Spleen (tissue), 11 donors: ENCODE measurements around the gene MAMLD1. TPM values are rescaled to one million over a fixed set of nuclear protein-coding genes. Genes with fewer than 3 reads are reported as not detected.

Experiments
- DNase-seq: peaks from one replicate; pipeline ENCODE4 v3.0.0-alpha.2; 2020
- H3K27ac ChIP-seq, 8 donors: fragments of 200-600 bp; sonication (generic) in 7 of 8; 1 replicate in 4 of 8; 2 replicates in 4 of 8; pipeline versions ENCODE4 v1.5.0 to v1.8.0; 2016 to 2021; ENCODE audit warnings: inconsistent platforms in 4 of 8, mild to moderate bottlenecking in 4 of 8, moderate library complexity in 1 of 8
- H3K27me3 ChIP-seq, 7 donors: fragments of 200-600 bp; sonication (generic) in 6 of 7; replicated peaks in 1 of 7; 1 replicate in 4 of 7; 2 replicates in 3 of 7; pipeline versions ENCODE4 v1.5.0 to v1.8.0; 2016 to 2021; ENCODE audit warnings: inconsistent platforms in 3 of 7, mild to moderate bottlenecking in 1 of 7
- H3K36me3 ChIP-seq, 6 donors: fragments of 200-600 bp; sonication (generic) in 5 of 6; 1 replicate in 4 of 6; 2 replicates in 2 of 6; pipeline versions ENCODE4 v1.5.0 to v1.8.0; 2016 to 2021; ENCODE audit warnings: inconsistent platforms in 2 of 6
- H3K4me1 ChIP-seq, 6 donors: fragments of 200-600 bp; sonication (generic) in 5 of 6; 1 replicate in 3 of 6; 2 replicates in 3 of 6; pipeline versions ENCODE4 v1.5.0 to v1.8.0; 2016 to 2021; ENCODE audit warnings: inconsistent platforms in 3 of 6
- H3K4me3 ChIP-seq, 8 donors: fragments of 200-600 bp; sonication (generic) in 7 of 8; 1 replicate in 4 of 8; 2 replicates in 4 of 8; pipeline versions ENCODE4 v1.5.0 to v1.8.0; 2016 to 2021; ENCODE audit warnings: inconsistent platforms in 4 of 8, mild to moderate bottlenecking in 4 of 8, moderate library complexity in 2 of 8
- H3K9me3 ChIP-seq, 8 donors: fragments of 200-600 bp; sonication (generic) in 7 of 8; 1 replicate in 4 of 8; 2 replicates in 4 of 8; pipeline versions ENCODE4 v1.5.0 to v1.8.0; 2016 to 2021; ENCODE audit warnings: inconsistent platforms in 4 of 8
- POLR2A ChIP-seq, 3 donors: fragments of 450-650 bp; IDR thresholded peaks; one replicate each; pipeline ENCODE4 v1.5.1; 2017; ENCODE audit warnings: antibody characterized with exemption in 3 of 3, mild to moderate bottlenecking in 1 of 3
- POLR2AphosphoS5 ChIP-seq, 3 donors: sonication (generic); formaldehyde crosslinking; IDR thresholded peaks; one replicate each; pipeline ENCODE4 v1.5.1; 2017; ENCODE audit warnings: antibody characterized with exemption in 3 of 3
- WGBS, 5 donors: extraction: QIAGEN DNeasy Blood & Tissue Kit in 3 of 5; methylation state at CpG; one replicate each; pipeline versions ENCODE4 v1.1.5 to v1.1.7; 2013 to 2018; 5-methylcytosine and 5-hydroxymethylcytosine counted together
- intact Hi-C: fragments of 100-400 bp; cut with DNase I; formaldehyde crosslinking; loops from one replicate; pipeline ENCODE4 v1.15.0; 2023; ENCODE audit warnings: low total_unique reads
- polyA plus RNA-seq, 3 donors: library from polyadenylated mRNA; stranded (reverse); fragments of 200-250 nt; gene quantifications; one replicate each; pipeline ENCODE4 v1.2.1, GENCODE V29; 2013
- total RNA-seq, 7 donors: library from RNA; depleted of rRNA in 3 of 7; stranded (reverse); fragments of >200 nt in 3 of 7; fragmentation: NEBNext Ultra II Directional in 4 of 7; extraction: Animal tissue kit (Norgen Biotek cat#: 25700) in 4 of 7; gene quantifications; one replicate each; pipeline versions ENCODE4 v1.1.0 to v1.2.1, GENCODE V29; 2016 to 2021
- TF ChIP-seq, protein P1 (sequence below), 11 experiments: fragments of 200-600 bp in 7 of 11; fragments of 450-650 bp in 4 of 11; sonication (generic) in 4 of 11; IDR thresholded peaks in 8 of 11; conservative IDR thresholded peaks in 3 of 11; 1 replicate in 7 of 11; 2 replicates in 4 of 11; pipeline versions ENCODE4 v1.4.0 to v1.8.0; 2016 to 2021; ENCODE audit warnings: antibody characterized with exemption in 11 of 11, inconsistent platforms in 4 of 11, mild to moderate bottlenecking in 1 of 11
- donor health status: healthy with polysubstance abuse.
- donor health status: DM: no; HTN: no; CAD: no; lungs with moderate emphysema.
- donor health status: DM: no; HTN: no; CAD: no.
- donor health status: Bipolar disorder and iron deficiency.
- donor health status: healthy.
- donor health status: DM: no; HTN: no; CAD: no.
- donor health status: DM: yes; HTN: yes; CAD: no.

Gene MAMLD1
- total and polyA plus RNA-seq, 10 donors, result 1.2 to 7.3 (median 3.7) TPM

DNA sequence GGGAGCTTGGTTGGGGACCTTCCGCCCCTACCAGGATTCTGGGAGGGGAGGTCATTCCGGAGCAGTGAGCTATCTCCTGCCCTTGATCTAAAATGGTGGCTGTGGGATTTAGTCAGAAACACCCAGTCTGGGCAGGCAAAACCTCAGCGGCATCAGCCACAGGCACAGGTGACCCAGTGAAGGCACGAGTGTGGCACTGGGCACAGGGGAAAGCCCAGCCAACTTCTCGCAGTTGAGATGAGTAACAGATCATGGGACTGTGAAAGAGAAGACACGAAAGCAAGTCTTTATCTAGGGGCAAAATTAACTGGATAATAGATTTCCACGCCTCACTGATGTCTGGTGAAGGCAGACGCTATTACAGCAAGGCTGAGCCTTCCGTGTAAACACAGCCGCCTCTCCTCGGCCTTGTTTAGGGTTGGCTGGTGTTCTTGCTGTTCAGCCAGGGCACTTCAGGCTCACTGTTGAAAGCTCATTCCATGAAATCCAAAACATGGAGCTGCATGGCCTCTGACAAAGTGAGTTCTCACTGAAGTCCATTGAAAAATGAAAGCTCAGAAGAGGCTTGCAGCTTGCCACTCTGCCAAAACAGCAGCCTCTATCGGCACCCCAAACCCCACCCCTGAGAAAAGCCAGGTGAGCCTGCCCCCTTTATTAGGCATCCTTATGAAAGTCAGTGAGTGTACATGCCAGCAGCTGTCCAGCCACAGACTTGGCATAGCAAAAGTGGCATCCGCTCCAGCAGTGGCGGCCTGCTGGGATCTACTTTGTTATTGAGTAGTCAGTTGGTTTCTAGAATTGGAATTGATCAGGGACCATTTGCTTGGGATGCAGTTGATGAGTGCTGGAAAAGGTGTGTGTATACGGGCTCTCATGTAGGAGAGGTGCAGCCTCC is 103.0 kb downstream of the MAMLD1 start:
- no peak for DNase-seq
- 74 to 93% (median 91%) methylated on average over 14 to 15 of the region's 15 CpGs for WGBS, 5 donors
- Histone ChIP-seq H3K4me3 (no peak overlapping the region), H3K4me1 (no peaks in the 10 kb centered on the region), H3K27ac (no peak overlapping the region), H3K9me3 (no peaks in the 10 kb centered on the region), H3K27me3 (no peaks in the 10 kb centered on the region), H3K36me3 (no peaks in the 10 kb centered on the region)
- TF ChIP-seq POLR2A (IDR thresholded peaks at IDR 0.05), result no peak
- TF ChIP-seq, protein P1, sequence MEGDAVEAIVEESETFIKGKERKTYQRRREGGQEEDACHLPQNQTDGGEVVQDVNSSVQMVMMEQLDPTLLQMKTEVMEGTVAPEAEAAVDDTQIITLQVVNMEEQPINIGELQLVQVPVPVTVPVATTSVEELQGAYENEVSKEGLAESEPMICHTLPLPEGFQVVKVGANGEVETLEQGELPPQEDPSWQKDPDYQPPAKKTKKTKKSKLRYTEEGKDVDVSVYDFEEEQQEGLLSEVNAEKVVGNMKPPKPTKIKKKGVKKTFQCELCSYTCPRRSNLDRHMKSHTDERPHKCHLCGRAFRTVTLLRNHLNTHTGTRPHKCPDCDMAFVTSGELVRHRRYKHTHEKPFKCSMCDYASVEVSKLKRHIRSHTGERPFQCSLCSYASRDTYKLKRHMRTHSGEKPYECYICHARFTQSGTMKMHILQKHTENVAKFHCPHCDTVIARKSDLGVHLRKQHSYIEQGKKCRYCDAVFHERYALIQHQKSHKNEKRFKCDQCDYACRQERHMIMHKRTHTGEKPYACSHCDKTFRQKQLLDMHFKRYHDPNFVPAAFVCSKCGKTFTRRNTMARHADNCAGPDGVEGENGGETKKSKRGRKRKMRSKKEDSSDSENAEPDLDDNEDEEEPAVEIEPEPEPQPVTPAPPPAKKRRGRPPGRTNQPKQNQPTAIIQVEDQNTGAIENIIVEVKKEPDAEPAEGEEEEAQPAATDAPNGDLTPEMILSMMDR (IDR thresholded peaks at IDR 0.05 in 8 of 11, conservative IDR thresholded peaks at IDR 0.05 in 3 of 11), result no peak
- intact Hi-C loops, result no loop called here

DNA sequence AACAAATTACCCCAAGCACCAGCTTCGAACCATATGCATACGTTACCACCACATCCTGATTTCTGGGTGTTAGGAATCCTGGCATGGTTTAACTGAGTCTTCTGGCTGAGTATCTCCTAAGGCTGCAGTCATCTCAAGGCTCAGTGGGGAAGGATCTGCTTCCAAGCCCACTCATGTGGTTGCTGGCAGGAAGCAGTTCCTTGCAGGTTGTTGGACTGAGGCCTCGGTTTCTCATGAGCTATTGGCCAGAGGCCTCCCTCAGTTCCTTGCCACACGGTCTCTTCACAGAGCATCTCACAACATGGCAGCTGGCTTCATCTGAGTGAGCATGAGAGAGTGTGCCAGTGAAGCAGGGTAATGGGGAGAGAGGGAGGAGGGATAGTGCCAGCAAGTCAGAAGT is 109.2 kb downstream of the MAMLD1 start:
- no peaks in the 10 kb centered on the region for H3K27me3 ChIP-seq
- intact Hi-C loops, result no loop called here
- H3K4me1 ChIP-seq, result peaks cover 0 to 5% (median under 1%) of the 10 kb centered on the region in 6 donors
- no peak for DNase-seq
- 76 to 95% (median 88%) methylated on average over 3 to 4 of the region's 4 CpGs for WGBS, 5 donors
- H3K4me3 ChIP-seq, result no peak overlapping the region
- TF ChIP-seq POLR2AphosphoS5 (IDR thresholded peaks at IDR 0.05) (no peak), POLR2A (IDR thresholded peaks at IDR 0.05) (no peak)
- TF ChIP-seq, protein P1 (IDR thresholded peaks at IDR 0.05 in 8 of 11, conservative IDR thresholded peaks at IDR 0.05 in 3 of 11), result no peak
- no peak overlapping the region for H3K27ac ChIP-seq
- no peaks in the 10 kb centered on the region for H3K9me3 ChIP-seq
- H3K36me3 ChIP-seq, result no peaks in the 10 kb centered on the region

DNA sequence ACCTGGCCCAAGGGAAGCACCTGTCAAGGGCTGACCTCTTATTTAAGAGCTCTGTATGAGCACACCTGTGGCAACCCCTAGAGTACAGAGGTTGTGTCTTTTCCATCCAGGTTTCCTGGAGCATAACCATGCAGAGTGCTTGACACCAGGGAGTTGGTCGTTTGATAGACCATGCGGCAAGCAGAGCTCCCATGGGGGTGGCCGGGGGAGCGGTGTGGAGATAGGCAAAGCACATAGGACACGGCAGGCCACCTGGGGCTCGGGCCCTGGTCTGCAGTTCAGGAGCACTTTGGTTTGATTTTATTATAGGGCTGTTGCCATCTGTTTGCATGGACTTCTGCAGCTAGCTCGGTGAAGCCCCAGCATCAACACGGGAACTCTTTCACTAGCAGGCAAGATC is 110.3 kb downstream of the MAMLD1 start:
- TF ChIP-seq POLR2A (IDR thresholded peaks at IDR 0.05) (no peak), POLR2AphosphoS5 (IDR thresholded peaks at IDR 0.05) (no peak)
- TF ChIP-seq, protein P1 (IDR thresholded peaks at IDR 0.05 in 8 of 11, conservative IDR thresholded peaks at IDR 0.05 in 3 of 11), result no peak

DNA sequence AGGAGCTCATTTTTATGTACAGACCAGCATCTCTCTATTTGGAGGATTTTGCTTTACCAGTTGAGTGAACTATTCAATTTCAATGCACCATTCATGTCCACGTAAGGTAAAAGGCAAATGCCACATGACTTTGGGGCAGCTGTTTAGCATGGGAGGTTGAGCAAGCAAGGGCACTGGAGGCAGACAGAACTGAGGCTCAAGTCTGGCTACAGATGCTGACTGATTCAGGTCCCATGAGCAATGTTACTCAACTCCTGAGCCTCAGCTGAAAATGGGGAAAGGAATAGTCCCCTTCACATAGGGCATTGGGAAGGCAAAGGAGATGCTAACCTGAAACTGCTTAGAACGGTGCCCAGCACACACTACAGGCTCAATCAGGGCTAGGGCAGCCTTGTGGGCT is 112.3 kb downstream of the MAMLD1 start:
- H3K4me3 ChIP-seq, result no peak overlapping the region
- DNase-seq, result no peak
- H3K36me3 ChIP-seq, result no peaks in the 10 kb centered on the region
- intact Hi-C loops, result no loop called here
- TF ChIP-seq POLR2A (IDR thresholded peaks at IDR 0.05) (no peak), POLR2AphosphoS5 (IDR thresholded peaks at IDR 0.05) (no peak)
- TF ChIP-seq, protein P1 (IDR thresholded peaks at IDR 0.05 in 8 of 11, conservative IDR thresholded peaks at IDR 0.05 in 3 of 11), result no peak
- H3K27ac ChIP-seq, result no peak overlapping the region
- no peaks in the 10 kb centered on the region for H3K27me3 ChIP-seq
- 67 to 86% (median 78%) methylated on average over 1 to 2 of the region's 2 CpGs for WGBS, 5 donors
- no peaks in the 10 kb centered on the region for H3K9me3 ChIP-seq
- H3K4me1 ChIP-seq, result peaks cover 0 to 24% (median 11%) of the 10 kb centered on the region in 6 donors

More for the DNA sequence above, 110.3 kb downstream of the MAMLD1 start:
- Histone ChIP-seq H3K9me3 (no peaks in the 10 kb centered on the region), H3K4me1 (peaks cover 0 to 16% (median 9%) of the 10 kb centered on the region in 6 donors), H3K27ac (no peak overlapping the region), H3K4me3 (no peak overlapping the region), H3K27me3 (no peaks in the 10 kb centered on the region), H3K36me3 (no peaks in the 10 kb centered on the region)
- no peak for DNase-seq
- intact Hi-C loops, result no loop called here
- 72 to 88% (median 82%) methylated on average over 8 of the region's 8 CpGs; no CpG with 5 or more reads in 1 of the 5 donors for WGBS, 5 donors
